GM19452 (cell line): ENCODE data around the gene MCRIP2.

ENCODE experiments used
- ATAC-seq: cut with Tn5 transposase; IDR thresholded peaks from one replicate; pipeline ENCODE4 v1.9.1; 2021; ENCODE audit not compliant: unreplicated experiment

The MCRIP2 gene

DNA sequence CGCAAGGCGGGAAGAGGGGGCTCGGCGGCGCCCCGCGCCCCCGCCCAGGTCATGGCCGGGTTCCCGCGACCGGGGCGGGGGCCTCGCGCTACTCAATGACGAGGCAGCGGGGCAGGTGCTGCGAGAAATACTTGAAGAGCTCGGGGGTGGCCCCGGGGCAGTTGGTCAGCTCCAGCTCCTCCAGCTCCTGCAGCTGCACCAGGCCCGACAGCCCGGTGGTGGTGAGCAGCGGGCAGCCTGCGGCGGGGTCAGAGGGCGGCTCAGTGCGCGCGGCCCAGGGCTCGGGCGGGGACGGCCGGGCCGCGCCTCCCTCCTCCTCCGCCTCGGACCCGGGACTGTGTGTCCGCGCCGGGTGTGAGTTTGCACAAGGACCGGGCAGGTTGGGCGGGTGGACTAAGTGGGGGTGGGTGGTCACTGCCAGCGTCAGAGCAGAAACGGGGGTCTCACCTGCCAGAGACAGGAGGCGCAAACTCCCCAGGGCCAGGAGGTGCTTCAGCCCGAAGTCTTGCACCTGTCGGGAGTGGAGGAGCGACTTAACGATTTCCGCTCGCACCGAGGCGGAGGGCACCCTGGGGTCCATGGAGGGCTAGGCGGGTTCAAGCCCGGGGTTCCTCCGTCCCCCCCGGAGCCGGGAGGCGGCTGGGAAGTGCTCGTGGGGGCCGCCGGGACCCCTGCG, 52.7 kb downstream of the MCRIP2 start:
- ATAC-seq, result no peak

DNA sequence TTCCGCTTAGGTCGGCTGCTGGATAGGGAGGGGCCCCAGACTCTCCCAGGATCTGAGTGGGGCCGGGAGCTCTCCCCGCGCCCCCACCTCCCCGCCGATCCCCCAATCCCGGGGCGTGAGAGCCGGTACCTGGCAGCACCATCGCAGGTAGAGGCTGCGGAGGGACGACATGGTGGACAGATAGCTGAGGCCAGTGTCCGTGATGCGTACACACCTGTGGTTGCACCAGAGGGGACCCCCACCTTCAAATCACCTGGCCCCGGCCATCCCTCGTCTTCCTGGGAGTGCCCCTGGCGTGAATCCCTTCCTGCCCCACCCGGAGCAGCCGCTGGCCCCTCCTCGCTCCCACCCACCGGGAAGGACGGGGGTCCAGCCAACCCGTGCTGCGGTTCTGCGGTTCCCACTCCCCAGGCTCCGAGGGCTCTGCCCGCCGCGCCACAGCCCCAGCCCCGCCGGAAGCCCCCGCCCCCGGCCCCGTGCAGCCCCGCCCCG, 53.3 kb downstream of the MCRIP2 start:
- ATAC-seq, result no peak

DNA sequence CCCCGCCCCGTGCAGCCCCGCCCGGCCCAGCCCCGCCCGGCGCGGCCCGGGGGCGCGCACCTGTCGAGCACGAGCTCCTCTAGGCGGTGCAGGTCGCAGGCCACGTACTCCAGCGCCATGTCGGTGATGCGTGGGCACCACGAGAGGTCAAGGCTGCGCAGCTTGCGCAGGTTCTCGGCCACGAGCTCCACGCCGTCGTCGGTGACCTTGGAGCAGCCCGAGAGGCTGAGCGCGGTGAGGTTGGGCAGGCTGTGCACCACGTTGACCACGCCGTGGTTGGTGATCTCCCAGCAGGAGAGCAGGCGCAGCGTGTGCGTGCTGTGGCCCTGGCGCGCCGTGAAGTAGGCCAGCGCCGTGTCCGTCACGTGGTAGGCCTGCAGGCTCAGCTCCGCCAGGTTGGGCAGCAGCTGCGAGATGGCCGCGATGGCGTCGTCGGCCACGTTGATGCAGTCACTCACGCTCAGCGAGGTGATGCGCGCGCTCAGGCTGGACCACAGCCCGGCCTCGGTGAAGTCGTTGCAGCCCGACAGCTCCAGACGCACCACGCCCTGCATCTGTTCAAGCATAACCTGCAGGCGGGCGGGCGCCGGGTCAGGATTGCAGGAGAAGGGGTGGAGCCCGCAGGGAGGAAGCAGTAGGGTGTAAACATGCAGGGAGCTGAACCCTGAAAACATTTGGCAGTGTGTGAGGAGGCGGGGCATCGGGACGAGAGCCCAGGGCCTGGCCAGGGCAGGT, 53.9 kb downstream of the MCRIP2 start:
- ATAC-seq, result no peak
